Activated T-helper 1 cell treated with anti-CD3 and anti-CD28 coated beads, Interleukin-12 subunit alpha, Interleukin-12 subunit beta, Interleukin-2, Interleukin-4 antibody, amounts not matched to agents 30 ng/mL and 10 ng/mL and 1 ng/mL, durations not matched to agents 14 hours and 24 hours and 36 hours (primary cell): ENCODE measurements around the gene MAST3. TPM values are rescaled to one million over a fixed set of nuclear protein-coding genes. Genes with fewer than 3 reads are reported as not detected.

Experiments
- DNase-seq: peaks from one replicate; pipeline ENCODE4 v3.0.0; 2021; ENCODE audit warnings: low spot score
- H3K27ac Mint-ChIP-seq: one replicate; pipeline ENCODE4 v1.8.0; 2021; ENCODE audit warnings: mild to moderate bottlenecking, mixed read lengths
- H3K27me3 Mint-ChIP-seq: one replicate; pipeline ENCODE4 v1.8.0; 2022; ENCODE audit warnings: mild to moderate bottlenecking, moderate library complexity, mixed read lengths; ENCODE audit not compliant: insufficient read depth
- H3K36me3 Mint-ChIP-seq: one replicate; pipeline ENCODE4 v1.8.0; 2021; ENCODE audit warnings: low read depth, mixed read lengths
- H3K4me1 Mint-ChIP-seq: one replicate; pipeline ENCODE4 v1.8.0; 2021; ENCODE audit warnings: low read depth, mixed read lengths
- H3K4me3 Mint-ChIP-seq: one replicate; pipeline ENCODE4 v1.8.0; 2021; ENCODE audit warnings: mild to moderate bottlenecking, moderate library complexity, mixed read lengths
- H3K9me3 Mint-ChIP-seq: one replicate; pipeline ENCODE4 v1.8.0; 2021; ENCODE audit warnings: mixed read lengths
- intact Hi-C: fragments of 100-400 bp; cut with micrococcal nuclease; formaldehyde crosslinking; loops from one replicate; pipeline ENCODE4 v1.15.1; 2024
- total RNA-seq: library from RNA; stranded (reverse); gene quantifications from 2 replicates; pipeline ENCODE4 v1.2.3, GENCODE V29; 2022

MAST3 gene
- total RNA-seq, 1 donor from 2014 or later: 16.5 TPM

DNA sequence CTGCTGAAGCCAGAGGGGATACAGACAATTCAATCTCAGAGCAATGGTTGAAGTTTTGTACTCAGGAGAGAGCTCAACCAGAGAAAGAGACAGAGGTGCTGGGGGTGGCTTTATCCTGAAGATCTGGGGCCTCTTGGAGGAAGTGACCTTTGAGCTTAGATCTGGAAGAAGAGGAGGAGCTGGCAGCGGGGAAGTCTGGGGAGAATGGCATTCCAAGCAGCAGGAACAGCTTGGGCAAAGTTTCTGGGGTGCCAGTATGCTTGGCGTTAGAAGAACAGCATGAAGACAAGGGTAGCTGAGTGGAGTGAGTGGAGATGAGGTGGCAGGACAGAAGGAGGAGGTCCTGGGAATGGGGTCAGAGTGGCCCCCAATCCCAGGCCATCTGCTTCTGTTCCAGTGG lies 11.3 kb downstream of the MAST3 start:
- no peak overlapping the region for H3K27ac Mint-ChIP-seq
- peaks cover 2% of the 10 kb centered on the region for H3K36me3 Mint-ChIP-seq
- DNase-seq: no peak
- H3K9me3 Mint-ChIP-seq: no peaks in the 10 kb centered on the region
- intact Hi-C loops: no loop called here
- peak overlapping the region; percentile 75 for H3K4me3 Mint-ChIP-seq
- H3K4me1 Mint-ChIP-seq: peaks cover 19% of the 10 kb centered on the region
- H3K27me3 Mint-ChIP-seq: no peaks in the 10 kb centered on the region

- H3K9me3 Mint-ChIP-seq: no peaks in the 10 kb centered on the region
- no peaks in the 10 kb centered on the region for H3K27me3 Mint-ChIP-seq
- H3K36me3 Mint-ChIP-seq: peaks cover 2% of the 10 kb centered on the region
- peak overlapping the region; percentile 75 for H3K4me3 Mint-ChIP-seq
- no peak overlapping the region for H3K27ac Mint-ChIP-seq
- DNase-seq: no peak
- intact Hi-C loops: no loop called here
- peaks cover 18% of the 10 kb centered on the region for H3K4me1 Mint-ChIP-seq
These were observed 11.8 kb downstream of the MAST3 start for GRCh38 chr19:18109341-18109732.

DNA sequence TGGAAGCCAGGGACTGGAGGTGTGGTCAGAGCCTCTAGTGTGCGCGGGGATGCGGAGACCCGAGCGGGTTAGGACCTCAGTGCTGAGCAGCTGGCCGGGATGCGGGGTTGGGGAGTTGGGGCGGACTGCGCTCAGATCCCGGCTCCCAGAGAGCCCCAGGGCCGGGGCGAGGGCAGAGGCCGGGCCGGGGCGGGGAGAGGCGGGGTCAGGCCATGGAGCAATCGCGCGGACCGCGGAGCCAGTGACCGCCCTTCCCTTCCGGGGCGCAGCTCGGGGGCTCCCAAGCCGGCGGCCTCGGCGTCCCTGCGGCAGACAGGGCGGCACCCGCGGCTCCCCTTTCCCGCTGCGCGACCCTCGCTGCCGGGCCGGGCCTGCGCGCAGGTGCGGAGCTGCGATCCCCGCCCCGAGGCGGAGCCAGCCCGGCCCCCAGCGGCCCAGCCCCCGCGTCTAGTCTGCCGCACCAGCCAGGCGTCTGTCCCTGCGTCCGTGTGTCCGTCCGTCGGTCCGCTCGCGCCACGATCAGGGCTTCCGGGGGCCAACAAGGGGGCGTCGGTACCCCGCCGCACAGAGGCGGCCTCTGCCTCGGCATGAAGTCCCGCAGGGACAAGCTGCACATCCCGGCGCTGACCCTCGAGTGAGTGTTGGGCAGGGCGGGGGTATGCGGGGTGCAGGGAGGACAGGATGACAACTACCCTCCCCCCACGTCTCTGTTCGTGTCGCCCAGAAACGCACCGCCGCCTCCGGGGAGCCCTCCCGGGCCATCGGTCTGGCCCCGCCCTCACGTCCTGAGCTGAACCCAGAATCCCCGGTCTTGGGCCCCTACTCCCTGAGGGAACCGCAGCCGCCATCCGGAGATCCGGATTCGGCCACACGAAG lies 12.4 kb downstream of the MAST3 start:
- H3K36me3 Mint-ChIP-seq: peaks cover 5% of the 10 kb centered on the region
- peaks cover 13% of the 10 kb centered on the region for H3K4me1 Mint-ChIP-seq
- no peaks in the 10 kb centered on the region for H3K27me3 Mint-ChIP-seq
- H3K4me3 Mint-ChIP-seq: peak overlapping the region; percentile 75
- intact Hi-C loops: no loop called here
- DNase-seq: peak; percentile 45
- no peak overlapping the region for H3K27ac Mint-ChIP-seq
- H3K9me3 Mint-ChIP-seq: no peaks in the 10 kb centered on the region

- peaks cover 5% of the 10 kb centered on the region for H3K36me3 Mint-ChIP-seq
- no peak overlapping the region for H3K27ac Mint-ChIP-seq
- H3K4me3 Mint-ChIP-seq: peak overlapping the region; percentile 66
- no peak for DNase-seq
- peaks cover 13% of the 10 kb centered on the region for H3K4me1 Mint-ChIP-seq
- no peaks in the 10 kb centered on the region for H3K27me3 Mint-ChIP-seq
- intact Hi-C loops: no loop called here
- no peaks in the 10 kb centered on the region for H3K9me3 Mint-ChIP-seq
These were observed 13.1 kb downstream of the MAST3 start for GRCh38 chr19:18110609-18111232.

GRCh38 chr19:18112989-18113478 lies 15.5 kb downstream of the MAST3 start:
- peak; percentile 65 for DNase-seq
- H3K9me3 Mint-ChIP-seq: no peaks in the 10 kb centered on the region
- H3K36me3 Mint-ChIP-seq: peaks cover 5% of the 10 kb centered on the region
- no peak overlapping the region for H3K27ac Mint-ChIP-seq
- intact Hi-C loops: loop anchor here (1.0 kb wide), 3 partner anchors 39 to 139 kb away; no protein-coding TSS in a partner anchor
- H3K4me1 Mint-ChIP-seq: peaks cover 22% of the 10 kb centered on the region
- H3K27me3 Mint-ChIP-seq: no peaks in the 10 kb centered on the region
- no peak overlapping the region for H3K4me3 Mint-ChIP-seq

GRCh38 chr19:18113827-18114226 lies 16.2 kb downstream of the MAST3 start:
- Mint-ChIP-seq H3K4me3 (no peak overlapping the region), H3K4me1 (peaks cover 23% of the 10 kb centered on the region), H3K27me3 (no peaks in the 10 kb centered on the region), H3K27ac (no peak overlapping the region), H3K36me3 (peaks cover 5% of the 10 kb centered on the region), H3K9me3 (no peaks in the 10 kb centered on the region)
- no peak for DNase-seq
- intact Hi-C loops: loop anchor here (1.0 kb wide), 3 partner anchors 38 to 138 kb away; no protein-coding TSS in a partner anchor

DNA sequence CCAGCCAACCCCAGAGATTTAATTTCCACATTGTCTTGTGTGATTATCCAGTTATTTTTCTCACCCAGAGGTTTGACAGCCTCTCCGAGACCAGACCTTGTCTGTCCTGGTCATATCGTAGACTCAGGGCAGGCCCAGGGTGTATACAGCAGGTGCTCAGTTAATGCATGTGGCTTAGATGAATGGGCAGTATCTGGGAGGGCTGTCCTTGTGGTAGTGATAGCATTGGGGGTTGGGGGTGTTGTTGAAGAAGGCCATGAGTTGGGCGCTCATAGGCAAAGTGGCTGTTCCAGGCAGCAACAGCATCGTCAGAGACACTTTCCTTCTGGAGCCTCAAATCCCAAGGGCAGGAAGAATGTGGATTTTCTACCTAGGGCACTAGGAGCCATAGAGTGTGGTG lies 16.9 kb downstream of the MAST3 start:
- Mint-ChIP-seq H3K27ac (no peak overlapping the region), H3K36me3 (peaks cover 5% of the 10 kb centered on the region), H3K9me3 (no peaks in the 10 kb centered on the region), H3K4me1 (peaks cover 26% of the 10 kb centered on the region), H3K27me3 (no peaks in the 10 kb centered on the region), H3K4me3 (no peak overlapping the region)
- intact Hi-C loops: no loop called here
- no peak for DNase-seq

GRCh38 chr19:18117364-18117691 lies 19.8 kb downstream of the MAST3 start:
- Mint-ChIP-seq H3K27me3 (no peaks in the 10 kb centered on the region), H3K4me1 (peaks cover 34% of the 10 kb centered on the region), H3K27ac (peak overlapping the region; percentile 77), H3K36me3 (peaks cover 3% of the 10 kb centered on the region), H3K9me3 (no peaks in the 10 kb centered on the region), H3K4me3 (peak overlapping the region; percentile 77)
- intact Hi-C loops: loop anchor here (1.0 kb wide), 3 partner anchors 13 to 87 kb away; partner anchors contain the start of gene RAB3A
- DNase-seq: no peak

DNA sequence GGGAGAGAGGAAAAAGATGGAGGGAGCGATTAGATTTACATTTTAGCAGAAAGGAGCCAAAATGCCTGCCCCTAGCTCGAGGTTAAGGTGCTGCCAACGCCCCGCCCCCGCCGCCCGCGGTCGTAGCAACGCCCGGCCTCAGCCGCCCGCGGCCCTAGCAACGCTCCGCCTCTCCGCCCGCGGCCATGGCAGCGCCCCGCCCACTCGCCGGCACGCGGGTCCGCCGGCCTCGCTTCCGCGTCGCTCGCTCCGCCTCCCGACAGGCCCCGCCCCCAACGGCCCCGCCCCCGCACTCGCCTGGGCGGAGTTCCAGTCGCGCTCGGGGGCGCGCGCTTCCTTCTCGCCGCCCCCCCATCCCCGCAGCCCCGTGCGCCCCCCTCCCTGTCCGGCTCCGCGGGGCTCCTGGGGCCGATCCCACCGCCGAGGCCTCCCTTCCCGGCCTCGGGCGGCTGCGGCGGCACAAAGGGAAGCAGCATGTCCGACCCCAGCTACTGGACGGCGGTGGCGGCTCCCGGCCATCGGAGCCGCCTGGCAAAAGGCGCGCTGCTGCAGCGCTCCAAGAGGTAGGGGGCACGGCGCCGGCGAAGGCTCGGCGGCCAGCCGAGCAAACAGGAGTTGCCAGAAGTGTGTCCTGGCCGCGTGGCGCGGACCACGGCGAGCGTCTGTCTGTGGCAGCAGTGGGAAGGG lies 20.3 kb downstream of the MAST3 start:
- peaks cover 31% of the 10 kb centered on the region for H3K4me1 Mint-ChIP-seq
- H3K27ac Mint-ChIP-seq: peak overlapping the region; percentile 93
- H3K4me3 Mint-ChIP-seq: peak overlapping the region; percentile 84
- H3K27me3 Mint-ChIP-seq: no peaks in the 10 kb centered on the region
- intact Hi-C loops: loop anchor here (1.0 kb wide), 3 partner anchors 14 to 86 kb away; partner anchors contain the start of gene RAB3A
- DNase-seq: peak; percentile 95
- no peaks in the 10 kb centered on the region for H3K9me3 Mint-ChIP-seq
- peaks cover 5% of the 10 kb centered on the region for H3K36me3 Mint-ChIP-seq

- Mint-ChIP-seq H3K4me1 (peaks cover 28% of the 10 kb centered on the region), H3K27me3 (no peaks in the 10 kb centered on the region), H3K36me3 (peaks cover 8% of the 10 kb centered on the region), H3K4me3 (peak overlapping the region; percentile 84), H3K27ac (peak overlapping the region; percentile 93), H3K9me3 (no peaks in the 10 kb centered on the region)
- no peak for DNase-seq
- intact Hi-C loops: loop anchor here (1.0 kb wide), 2 partner anchors 21 to 34 kb away; partner anchors contain the start of gene MAST3
These were observed 20.9 kb downstream of the MAST3 start for GRCh38 chr19:18118420-18119012.

GRCh38 chr19:18119013-18119716 lies 21.6 kb downstream of the MAST3 start:
- intact Hi-C loops: loop anchor here (1.0 kb wide), 2 partner anchors 22 to 33 kb away; partner anchors contain the start of gene MAST3
- Mint-ChIP-seq H3K27ac (peak overlapping the region; percentile 93), H3K27me3 (no peaks in the 10 kb centered on the region), H3K36me3 (peaks cover 13% of the 10 kb centered on the region), H3K9me3 (no peaks in the 10 kb centered on the region), H3K4me3 (peak overlapping the region; percentile 84), H3K4me1 (peaks cover 28% of the 10 kb centered on the region)
- DNase-seq: peak; percentile 54

DNA sequence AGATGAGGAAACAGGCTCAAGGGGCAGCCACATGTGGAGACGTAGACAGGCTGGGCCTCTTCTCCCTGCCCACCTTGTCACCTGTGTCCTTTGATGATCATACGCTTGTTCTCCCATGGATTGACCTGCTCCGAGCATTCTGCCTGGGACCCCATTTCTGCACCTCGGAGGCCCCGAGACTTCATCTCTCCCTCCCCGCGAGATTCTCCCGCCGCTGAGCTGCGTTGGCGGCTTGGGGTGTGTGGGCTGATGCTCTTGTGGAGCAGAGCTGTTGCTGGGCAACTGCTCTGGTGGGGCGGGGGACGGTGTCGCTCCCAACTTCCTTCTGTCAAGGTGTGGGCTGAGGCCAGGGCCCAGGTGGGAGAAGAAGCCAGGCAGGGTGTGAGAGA lies 22.1 kb downstream of the MAST3 start:
- DNase-seq: peak; percentile 53
- H3K27ac Mint-ChIP-seq: peak overlapping the region; percentile 93
- H3K9me3 Mint-ChIP-seq: no peaks in the 10 kb centered on the region
- no peaks in the 10 kb centered on the region for H3K27me3 Mint-ChIP-seq
- peak overlapping the region; percentile 84 for H3K4me3 Mint-ChIP-seq
- intact Hi-C loops: loop anchor here (1.0 kb wide), 2 partner anchors 22 to 33 kb away; partner anchors contain the start of gene MAST3
- H3K36me3 Mint-ChIP-seq: peaks cover 16% of the 10 kb centered on the region
- peaks cover 28% of the 10 kb centered on the region for H3K4me1 Mint-ChIP-seq
